PC-9 (cell line): ENCODE measurements around the gene YTHDC2. TPM values are rescaled to one million over a fixed set of nuclear protein-coding genes. Genes with fewer than 3 reads are reported as not detected.

Experiments
- BruUV-seq: library from RNA; stranded (reverse); fragments of 400-500 nt; replicated peaks from 2 replicates; lab custom pipeline; 2021; lab: Mats Ljungman, UMichigan
- CTCF ChIA-PET: fragments of 300-600 bp; sonication (Branson Sonifier 250); formaldehyde crosslinking; loops from one replicate; lab custom pipeline; 2022; ENCODE audit warnings: antibody characterized with exemption; lab: Charles Lee
- POLR2A ChIA-PET: fragments of 300-600 bp; sonication (Branson Sonifier 250); formaldehyde crosslinking; loops from one replicate; lab custom pipeline; 2022; ENCODE audit warnings: antibody characterized with exemption; ENCODE audit not compliant: unreplicated experiment; lab: Charles Lee
- DNase-seq, 2 experiments: peaks; one replicate each; pipeline versions ENCODE4 v3.0.0 to v3.0.0-alpha.2; 2015 to 2022; ENCODE audit warnings: mixed read lengths in 1 of 2
- H2AFZ ChIP-seq: fragments of 200-600 bp; sonication (generic); 2 replicates; pipeline ENCODE4 v1.8.1; 2017; ENCODE audit warnings: antibody characterized with exemption
- H3F3A ChIP-seq: fragments of 200-600 bp; sonication (generic); 2 replicates; pipeline ENCODE4 v1.8.1; 2017; ENCODE audit warnings: antibody characterized with exemption, mild to moderate bottlenecking, low read depth; ENCODE audit not compliant: insufficient read depth
- H3K27ac ChIP-seq: fragments of 200-600 bp; sonication (generic); 2 replicates; pipeline ENCODE4 v1.6.1; 2016; ENCODE audit warnings: mixed run types
- H3K27me3 ChIP-seq: fragments of 200-600 bp; sonication (generic); 2 replicates; pipeline ENCODE4 v1.6.1; 2016; ENCODE audit warnings: low read depth, mixed run types; ENCODE audit not compliant: insufficient read depth
- H3K36me3 ChIP-seq: fragments of 200-600 bp; sonication (generic); 2 replicates; pipeline ENCODE4 v1.6.1; 2016; ENCODE audit warnings: low read depth, mixed run types
- H3K4me1 ChIP-seq: fragments of 200-600 bp; sonication (generic); replicated peaks from 2 replicates; pipeline ENCODE4 v1.6.1; 2016; ENCODE audit warnings: mixed run types; ENCODE audit not compliant: insufficient read depth
- H3K4me2 ChIP-seq: fragments of 200-600 bp; sonication (generic); 2 replicates; pipeline ENCODE4 v1.6.1; 2017; ENCODE audit warnings: mixed run types
- H3K4me3 ChIP-seq: fragments of 200-600 bp; sonication (generic); 2 replicates; pipeline ENCODE4 v1.6.1; 2016; ENCODE audit warnings: mixed run types
- H3K79me2 ChIP-seq: fragments of 200-600 bp; sonication (generic); 2 replicates; pipeline ENCODE4 v1.6.1; 2017; ENCODE audit warnings: low read depth, mixed run types
- H3K9me2 ChIP-seq: fragments of 200-600 bp; sonication (generic); 2 replicates; pipeline ENCODE4 v1.8.1; 2017; ENCODE audit warnings: mild to moderate bottlenecking; ENCODE audit not compliant: insufficient read depth
- H3K9me3 ChIP-seq: fragments of 200-600 bp; sonication (generic); 2 replicates; pipeline ENCODE4 v1.8.1; 2016; ENCODE audit warnings: low read depth; ENCODE audit not compliant: insufficient read depth
- H4K20me1 ChIP-seq: fragments of 200-600 bp; sonication (generic); 2 replicates; pipeline ENCODE4 v1.8.1; 2017; ENCODE audit not compliant: insufficient read depth
- CTCF ChIP-seq: fragments of 200-600 bp; sonication (generic); conservative IDR thresholded peaks from 2 replicates; pipeline ENCODE4 v1.6.1; 2017; ENCODE audit warnings: mixed run types, antibody characterized with exemption, mild to moderate bottlenecking, moderate library complexity
- EZH2 ChIP-seq: fragments of 200-600 bp; sonication (generic); IDR thresholded peaks from 2 replicates; pipeline ENCODE4 v1.8.0; 2017; ENCODE audit warnings: antibody characterized with exemption, low read depth
- intact Hi-C: fragments of 100-400 bp; cut with micrococcal nuclease; formaldehyde crosslinking; loops from one replicate; pipeline ENCODE4 v1.10.0; 2022; ENCODE audit not compliant: unreplicated experiment
- total RNA-seq: library from RNA; stranded (reverse); gene quantifications from 2 replicates; pipeline ENCODE4 v1.2.3, GENCODE V29; 2021

The YTHDC2 gene
- total RNA-seq, 1 experiment from 2014 or later = 14.9 TPM

DNA sequence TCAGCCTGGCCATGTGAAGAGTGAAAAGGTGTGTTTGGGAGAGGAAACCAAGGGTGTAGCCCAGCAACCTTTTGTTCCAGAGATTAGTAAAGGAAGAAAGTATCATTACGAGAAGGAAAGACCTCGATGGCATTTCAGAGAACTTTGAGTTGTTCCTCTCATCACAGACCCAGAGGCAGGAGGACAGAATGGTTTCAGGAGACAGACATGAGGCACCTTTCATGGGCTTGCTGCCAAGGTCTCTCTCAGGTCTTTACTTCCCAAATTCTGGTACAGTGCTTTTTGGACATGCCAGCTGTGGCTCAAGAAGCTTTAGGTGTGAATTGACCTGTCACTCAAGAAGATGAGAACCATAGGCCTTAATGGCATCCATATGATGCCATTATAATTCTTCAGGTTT lies 22.5 kb upstream of the YTHDC2 start:
- no peak for DNase-seq
- intact Hi-C loops = no loop called here
- POLR2A ChIA-PET = no interaction called here
- no peak overlapping the region for H3K27ac ChIP-seq
- H3K4me1 ChIP-seq = peaks cover 28% of the 10 kb centered on the region
- H3K4me3 ChIP-seq = no peak overlapping the region
- no peaks in the 10 kb centered on the region for H3K27me3 ChIP-seq
- H3K4me2 ChIP-seq = no peak overlapping the region
- H3K79me2 ChIP-seq = no peaks in the 10 kb centered on the region
- no peaks in the 10 kb centered on the region for H3K9me2 ChIP-seq
- H3K9me3 ChIP-seq = peaks cover 10% of the 10 kb centered on the region
- H3F3A ChIP-seq = peaks cover 23% of the 10 kb centered on the region
- 0 out of 2 replicates have a peak, but pooled peaks cover 3% of the 10 kb centered on the region for H3K36me3 ChIP-seq
- no peak for TF ChIP-seq CTCF
- TF ChIP-seq EZH2 = no peak
- BruUV-seq = no TSS peak
- no peak overlapping the region for H2AFZ ChIP-seq
- CTCF ChIA-PET = no interaction called here
- H4K20me1 ChIP-seq = no peaks in the 10 kb centered on the region

DNA sequence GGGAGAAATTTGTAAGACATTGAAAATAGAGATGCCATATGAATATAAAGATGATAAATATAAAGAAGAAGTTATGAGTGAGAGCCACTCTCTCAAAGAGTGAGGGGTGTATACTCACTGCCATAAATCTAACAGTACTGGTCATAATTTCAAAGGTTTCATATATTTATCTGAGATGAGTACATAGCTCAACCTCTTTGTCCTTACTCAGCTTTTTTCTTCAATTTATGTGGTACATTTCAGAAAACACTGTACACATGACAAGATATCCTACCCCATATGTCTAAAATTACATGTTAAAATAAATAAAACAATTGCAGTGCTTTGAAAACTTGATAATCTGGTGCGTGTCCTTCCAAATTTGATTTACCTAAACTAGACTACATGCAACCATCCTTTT lies 20.0 kb upstream of the YTHDC2 start:
- H3K9me3 ChIP-seq = peaks cover 10% of the 10 kb centered on the region
- no peaks in the 10 kb centered on the region for H3K79me2 ChIP-seq
- no peak for DNase-seq
- H3K27ac ChIP-seq = no peak overlapping the region
- H2AFZ ChIP-seq = no peak overlapping the region
- CTCF ChIA-PET = no interaction called here
- no peak for TF ChIP-seq CTCF
- no peak for TF ChIP-seq EZH2
- no TSS peak for BruUV-seq
- H3K27me3 ChIP-seq = no peaks in the 10 kb centered on the region
- H3K4me3 ChIP-seq = no peak overlapping the region
- H3K9me2 ChIP-seq = no peaks in the 10 kb centered on the region
- intact Hi-C loops = no loop called here
- no peak overlapping the region for H3K4me2 ChIP-seq
- 0 out of 2 replicates have a peak, but pooled peaks cover 3% of the 10 kb centered on the region for H3K36me3 ChIP-seq
- POLR2A ChIA-PET = no interaction called here
- peaks cover 26% of the 10 kb centered on the region for H3K4me1 ChIP-seq
- H4K20me1 ChIP-seq = no peaks in the 10 kb centered on the region
- peaks cover 17% of the 10 kb centered on the region for H3F3A ChIP-seq

DNA sequence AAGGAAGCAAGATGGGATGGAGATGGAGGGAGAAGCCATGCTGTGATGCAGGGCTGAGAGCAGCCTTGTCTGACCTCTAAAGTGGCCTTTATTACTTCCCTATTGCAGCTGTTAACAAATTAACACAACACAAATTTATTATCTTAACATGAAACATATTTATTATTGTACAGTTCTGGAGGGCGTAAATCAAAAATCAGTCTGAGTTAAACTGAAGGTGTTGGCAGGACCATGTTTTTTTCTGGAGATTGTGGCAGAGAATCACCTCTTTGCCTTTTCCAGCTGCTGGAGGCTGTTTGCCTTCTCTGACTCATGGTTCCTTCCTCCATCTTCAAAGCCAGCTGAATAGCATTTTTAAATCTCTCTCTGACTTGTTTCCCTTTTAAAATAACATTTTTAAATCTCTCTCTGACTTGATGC lies 18.1 kb upstream of the YTHDC2 start:
- H3F3A ChIP-seq = peaks cover 8% of the 10 kb centered on the region
- peaks cover 11% of the 10 kb centered on the region for H3K4me1 ChIP-seq
- CTCF ChIA-PET = no interaction called here
- H4K20me1 ChIP-seq = no peaks in the 10 kb centered on the region
- BruUV-seq = no TSS peak
- POLR2A ChIA-PET = no interaction called here
- H3K27me3 ChIP-seq = no peaks in the 10 kb centered on the region
- peaks cover 6% of the 10 kb centered on the region; the same call in 1 of the 2 replicates for H3K9me3 ChIP-seq
- no peak for TF ChIP-seq EZH2
- TF ChIP-seq CTCF = no peak
- H3K27ac ChIP-seq = no peak overlapping the region
- peak overlapping the region; percentile 57; the same call in 1 of the 2 replicates for H2AFZ ChIP-seq
- intact Hi-C loops = no loop called here
- DNase-seq = peak in 1 of 2 experiments; percentile 35
- H3K9me2 ChIP-seq = no peaks in the 10 kb centered on the region
- no peaks in the 10 kb centered on the region for H3K79me2 ChIP-seq
- 0 out of 2 replicates have a peak, but pooled peaks cover under 1% of the 10 kb centered on the region for H3K36me3 ChIP-seq
- H3K4me3 ChIP-seq = no peak overlapping the region
- H3K4me2 ChIP-seq = peak overlapping the region; percentile 33; the same call in 1 of the 2 replicates
